Measurements from ENCODE around the gene RAB4A.
"Not testable (repeated sequence)": the region's sequence is repeated elsewhere in the genome, so short reads cannot be mapped to it uniquely, and the experiment has no call there.

The RAB4A gene

GRCh38 chr1:229287267-229287666, 16.4 kb downstream of the RAB4A start:
- no peaks in the 10 kb centered on the region for H3K27me3 ChIP-seq (ENCODE audit: control insufficient read depth, insufficient read depth, low read length)
- H3K4me2 ChIP-seq (ENCODE audit: low read length): no peak overlapping the region
- no peaks in the 10 kb centered on the region for H3K9me3 ChIP-seq (ENCODE audit: control insufficient read depth, low read length)
- H3K4me1 ChIP-seq: peaks cover 5% of the 10 kb centered on the region
- no peak overlapping the region for H3K27ac ChIP-seq
- no peak overlapping the region for H2AFZ ChIP-seq
- no peak overlapping the region for H3K9ac ChIP-seq
- no peak for TF ChIP-seq CTCF (IDR thresholded peaks at IDR 0.05)
- no peak overlapping the region for H3K4me3 ChIP-seq (ENCODE audit: low read depth, low read length)
- H3K36me3 ChIP-seq (ENCODE audit: control insufficient read depth, insufficient read depth, low read length): no peaks in the 10 kb centered on the region
- peaks cover 9% of the 10 kb centered on the region for H3K79me2 ChIP-seq

GRCh38 chr1:229288516-229288915, 17.6 kb downstream of the RAB4A start:
- Histone ChIP-seq H3K27ac (no peak overlapping the region), H3K4me3 (ENCODE audit: low read depth, low read length) (no peak overlapping the region), H3K4me2 (ENCODE audit: low read length) (no peak overlapping the region), H2AFZ (no peak overlapping the region), H3K79me2 (peaks cover 3% of the 10 kb centered on the region), H3K4me1 (peaks cover 5% of the 10 kb centered on the region), H3K9me3 (ENCODE audit: control insufficient read depth, low read length) (no peaks in the 10 kb centered on the region), H3K9ac (no peak overlapping the region), H3K36me3 (ENCODE audit: control insufficient read depth, insufficient read depth, low read length) (no peaks in the 10 kb centered on the region), H3K27me3 (ENCODE audit: control insufficient read depth, insufficient read depth, low read length) (no peaks in the 10 kb centered on the region)
- TF ChIP-seq CTCF (IDR thresholded peaks at IDR 0.05): no peak

DNA sequence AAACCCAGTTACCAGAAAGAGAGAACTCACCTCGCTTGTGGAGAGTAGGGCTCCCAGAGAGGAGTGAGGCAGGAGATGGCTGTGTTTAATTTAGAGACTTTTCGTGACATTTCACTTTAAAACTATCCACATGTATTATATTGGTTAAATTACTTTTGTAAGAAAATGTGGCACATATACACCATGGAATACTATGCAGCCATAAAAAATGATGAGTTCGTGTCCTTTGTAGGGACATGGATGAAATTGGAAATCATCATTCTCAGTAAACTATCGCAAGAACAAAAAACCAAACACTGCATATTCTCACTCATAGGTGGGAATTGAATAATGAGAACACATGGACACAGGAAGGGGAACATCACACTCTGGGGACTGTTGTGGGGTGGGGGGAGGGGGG, 20.8 kb downstream of the RAB4A start:
- H3K9me3 ChIP-seq (ENCODE audit: control insufficient read depth, low read length); H3K27me3 ChIP-seq (ENCODE audit: control insufficient read depth, insufficient read depth, low read length); H3K4me1 ChIP-seq; H3K79me2 ChIP-seq; H3K4me3 ChIP-seq (ENCODE audit: low read depth, low read length); H3K36me3 ChIP-seq (ENCODE audit: control insufficient read depth, insufficient read depth, low read length); H3K9ac ChIP-seq; H2AFZ ChIP-seq; H3K4me2 ChIP-seq (ENCODE audit: low read length); H3K27ac ChIP-seq: not testable (repeated sequence)

DNA sequence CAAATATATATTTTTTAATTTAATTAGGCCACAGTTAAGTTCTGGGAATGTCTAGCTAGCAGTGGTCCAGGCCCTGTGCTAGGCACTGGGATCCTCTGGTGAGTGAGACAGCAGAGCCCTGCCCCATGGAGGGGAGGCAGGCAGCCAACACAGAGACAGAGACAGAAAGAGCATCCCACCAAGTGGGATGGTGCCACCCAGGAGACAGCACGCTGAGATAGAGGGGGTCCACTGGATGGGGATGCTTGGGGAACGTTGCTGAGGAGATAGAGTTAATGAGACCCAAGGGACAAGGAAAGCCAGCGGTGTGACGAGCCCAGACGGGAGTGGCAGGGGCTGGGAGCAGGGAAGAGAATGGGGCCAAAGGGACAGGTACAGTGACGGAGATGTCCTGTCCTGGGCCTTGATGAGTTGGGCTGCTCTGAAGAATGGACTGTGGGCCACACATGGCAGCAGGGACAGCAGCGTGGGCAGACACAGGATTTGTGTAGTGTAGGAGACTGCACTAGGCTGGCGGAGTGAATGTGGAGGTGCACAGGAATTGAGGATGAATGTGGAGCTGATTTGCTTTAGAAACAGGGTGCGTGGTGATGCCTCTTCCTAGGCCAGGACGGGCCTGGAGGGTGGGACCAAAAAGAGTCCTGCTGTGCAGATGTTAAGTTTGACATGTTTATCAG, 22.8 kb downstream of the RAB4A start:
- Histone ChIP-seq H3K4me3 (ENCODE audit: low read depth, low read length) (no peak overlapping the region), H2AFZ (no peak overlapping the region), H3K79me2 (no peaks in the 10 kb centered on the region), H3K4me2 (ENCODE audit: low read length) (no peak overlapping the region), H3K4me1 (no peaks in the 10 kb centered on the region), H3K9ac (no peak overlapping the region), H3K27ac (no peak overlapping the region), H3K9me3 (ENCODE audit: control insufficient read depth, low read length) (no peaks in the 10 kb centered on the region), H3K27me3 (ENCODE audit: control insufficient read depth, insufficient read depth, low read length) (no peaks in the 10 kb centered on the region), H3K36me3 (ENCODE audit: control insufficient read depth, insufficient read depth, low read length) (no peaks in the 10 kb centered on the region)
- no peak for TF ChIP-seq CTCF (IDR thresholded peaks at IDR 0.05)

GRCh38 chr1:229295745-229296144, 24.8 kb downstream of the RAB4A start:
- no peaks in the 10 kb centered on the region for H3K4me1 ChIP-seq
- no peaks in the 10 kb centered on the region for H3K27me3 ChIP-seq (ENCODE audit: control insufficient read depth, insufficient read depth, low read length)
- no peaks in the 10 kb centered on the region for H3K9me3 ChIP-seq (ENCODE audit: control insufficient read depth, low read length)
- no peak overlapping the region for H3K4me2 ChIP-seq (ENCODE audit: low read length)
- no peak for TF ChIP-seq CTCF (IDR thresholded peaks at IDR 0.05)
- H3K4me3 ChIP-seq (ENCODE audit: low read depth, low read length): no peak overlapping the region
- no peaks in the 10 kb centered on the region for H3K36me3 ChIP-seq (ENCODE audit: control insufficient read depth, insufficient read depth, low read length)
- H3K79me2 ChIP-seq: no peaks in the 10 kb centered on the region
- no peak overlapping the region for H3K27ac ChIP-seq
- H3K9ac ChIP-seq: no peak overlapping the region
- no peak overlapping the region for H2AFZ ChIP-seq
